ENCODE data around the gene SRGAP3. TPM values are rescaled to one million over a fixed set of nuclear protein-coding genes. Genes with fewer than 3 reads are reported as not detected.

Gene SRGAP3
- total RNA-seq, 1 experiment from 2014 or later: 0.27 TPM

GRCh38 chr3:9229325-9229724, 20.1 kb downstream of the SRGAP3 start:
- DNase-seq (ENCODE audit: extremely low read depth, low read depth): no peak

- DNase-seq (ENCODE audit: extremely low read depth, low read depth): no peak
These were observed 23.1 kb downstream of the SRGAP3 start for GRCh38 chr3:9226326-9226725.

GRCh38 chr3:9225268-9225667, 24.2 kb downstream of the SRGAP3 start:
- no peak for DNase-seq (ENCODE audit: extremely low read depth, low read depth)

DNA sequence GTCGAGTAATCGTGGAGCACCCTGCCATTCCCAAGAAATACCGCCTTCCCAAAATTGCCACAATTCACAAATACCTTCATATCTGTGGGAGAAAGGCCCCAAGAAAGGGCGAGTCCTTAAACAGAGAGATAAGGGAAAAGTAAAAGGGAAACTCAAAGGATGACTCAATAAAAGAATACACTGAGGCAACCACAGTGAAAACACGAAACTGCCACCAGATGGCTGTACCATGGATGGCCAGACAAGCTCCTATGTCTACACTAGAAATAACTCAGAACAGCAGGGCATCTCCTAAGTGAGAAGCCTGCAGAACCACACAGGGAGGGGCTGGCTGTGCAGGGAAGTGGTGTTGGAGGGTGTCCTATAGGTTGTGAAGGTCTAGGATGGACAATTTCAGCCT, 25.0 kb downstream of the SRGAP3 start:
- DNase-seq (ENCODE audit: extremely low read depth, low read depth): no peak

GRCh38 chr3:9223672-9224071, 25.8 kb downstream of the SRGAP3 start:
- no peak for DNase-seq (ENCODE audit: extremely low read depth, low read depth)

GRCh38 chr3:9222956-9223639, 26.3 kb downstream of the SRGAP3 start:
- no peak for DNase-seq (ENCODE audit: extremely low read depth, low read depth)

DNA sequence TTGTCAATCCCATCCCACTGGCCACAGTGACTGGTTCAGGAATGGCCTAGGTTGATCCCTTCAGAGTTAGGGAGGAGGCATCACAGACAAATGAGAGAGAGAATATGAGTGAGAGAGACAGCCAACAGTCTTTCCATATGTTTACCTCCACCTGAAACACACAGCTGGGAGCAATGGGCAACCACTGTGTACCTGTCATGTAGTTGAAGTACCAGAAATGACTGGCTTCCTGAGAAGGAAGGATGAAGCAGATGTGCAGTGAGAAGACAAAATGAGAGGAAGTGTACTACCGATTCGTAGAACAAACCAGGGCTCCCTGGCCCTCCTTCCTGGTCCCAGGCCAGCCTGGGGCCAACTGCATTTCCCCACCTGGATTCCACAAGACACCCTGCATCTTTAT, 27.4 kb downstream of the SRGAP3 start:
- DNase-seq (ENCODE audit: extremely low read depth, low read depth): no peak

DNA sequence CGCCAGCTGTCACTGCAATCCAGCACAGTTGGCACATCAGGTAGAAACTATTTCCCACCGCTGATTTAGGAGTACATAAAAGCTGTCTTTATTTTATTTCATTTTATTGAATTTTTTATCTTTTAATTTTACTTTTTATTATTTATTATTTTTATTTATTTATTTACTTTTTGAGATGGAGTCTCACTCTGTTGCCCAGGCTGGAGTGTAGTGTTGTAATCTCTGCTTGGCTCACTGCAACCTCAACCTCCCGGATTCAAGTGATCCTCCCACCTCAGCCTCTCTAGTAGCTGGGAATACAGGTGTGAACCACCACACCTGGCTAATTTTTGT, 31.0 kb downstream of the SRGAP3 start:
- no peak for DNase-seq (ENCODE audit: extremely low read depth, low read depth)

- DNase-seq (ENCODE audit: extremely low read depth, low read depth): no peak
These were observed 31.5 kb downstream of the SRGAP3 start for GRCh38 chr3:9217784-9218513.

DNA sequence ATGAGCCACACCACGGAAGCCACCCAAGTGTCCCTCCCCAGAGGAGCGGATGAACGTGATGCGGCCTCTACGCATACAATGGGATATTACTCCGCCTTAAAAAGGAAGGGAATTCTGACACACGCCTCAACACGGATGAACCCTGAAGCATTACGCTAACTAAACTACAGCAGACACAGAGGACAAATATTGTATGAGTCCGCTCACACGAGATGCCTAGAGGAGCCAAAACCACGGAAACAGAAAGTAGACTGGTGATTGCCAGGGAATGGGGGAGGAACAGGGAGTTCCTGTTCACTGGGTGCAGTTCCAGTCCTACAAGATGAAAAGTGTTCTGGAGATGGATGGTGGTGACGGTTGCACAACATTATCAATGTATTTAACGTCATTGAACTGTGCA, 32.7 kb downstream of the SRGAP3 start:
- no peak for DNase-seq (ENCODE audit: extremely low read depth, low read depth)

DNA sequence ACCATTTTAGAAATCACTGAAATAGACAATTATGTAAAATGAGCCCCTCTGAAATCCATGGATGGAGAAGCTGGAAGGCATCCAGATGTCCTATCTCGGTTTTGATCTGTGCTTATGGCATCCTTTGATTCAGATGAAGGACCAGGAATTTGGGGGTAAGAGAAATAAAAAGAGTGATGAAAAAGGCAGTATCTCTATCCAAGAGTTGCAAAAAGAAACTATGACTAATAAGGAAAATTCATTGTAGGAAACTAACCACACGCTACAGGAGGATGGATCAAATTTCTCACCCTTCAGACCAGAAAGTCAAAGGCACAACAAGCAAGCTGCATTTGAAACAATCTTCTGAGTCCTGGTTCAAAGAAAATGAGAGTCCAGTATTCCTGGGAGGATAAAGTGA, 34.8 kb downstream of the SRGAP3 start:
- DNase-seq (ENCODE audit: extremely low read depth, low read depth): no peak

- DNase-seq (ENCODE audit: extremely low read depth, low read depth): no peak
These were observed 35.3 kb downstream of the SRGAP3 start for GRCh38 chr3:9214185-9214584.

GRCh38 chr3:9213019-9213634, 36.3 kb downstream of the SRGAP3 start:
- DNase-seq (ENCODE audit: extremely low read depth, low read depth): no peak

DNA sequence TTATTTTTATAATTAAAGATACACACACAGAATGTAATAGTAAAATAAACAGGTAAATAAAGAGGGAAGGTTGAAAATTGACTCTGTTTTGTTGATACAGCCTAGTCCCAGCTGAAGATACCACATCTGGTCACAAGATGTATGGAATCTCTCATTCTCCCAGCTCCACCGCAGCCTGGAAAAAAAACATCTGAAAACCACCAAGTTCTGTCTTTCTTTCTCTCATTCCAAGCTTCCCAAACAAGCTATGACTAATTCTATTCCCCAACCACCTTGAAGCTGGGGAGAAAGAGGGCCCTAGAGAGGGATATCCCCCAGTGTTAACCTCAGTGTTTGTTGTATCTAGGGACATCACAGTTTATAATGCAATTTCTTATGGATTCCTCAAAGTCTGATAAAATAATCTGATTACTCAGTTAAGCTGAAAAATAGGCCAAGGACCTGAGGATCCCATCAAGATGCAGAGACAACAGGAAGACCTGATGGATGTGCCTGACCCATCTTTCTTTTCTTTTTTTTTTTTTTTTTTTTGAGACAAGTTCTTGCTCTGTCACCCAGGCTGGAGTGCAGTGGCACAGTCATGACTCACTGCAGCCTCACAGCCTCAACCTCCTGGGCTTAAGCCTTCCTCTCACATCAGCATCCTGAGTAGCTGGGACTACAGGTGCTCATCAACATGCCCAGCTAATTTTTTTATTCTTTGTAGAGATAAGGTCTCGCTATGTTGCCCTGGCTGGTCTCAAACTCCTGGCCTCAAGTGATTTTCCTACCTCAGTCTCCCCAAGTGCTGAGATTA, 38.1 kb downstream of the SRGAP3 start:
- no peak for DNase-seq (ENCODE audit: extremely low read depth, low read depth)

GRCh38 chr3:9209777-9210176, 39.7 kb downstream of the SRGAP3 start:
- no peak for DNase-seq (ENCODE audit: extremely low read depth, low read depth)

DNA sequence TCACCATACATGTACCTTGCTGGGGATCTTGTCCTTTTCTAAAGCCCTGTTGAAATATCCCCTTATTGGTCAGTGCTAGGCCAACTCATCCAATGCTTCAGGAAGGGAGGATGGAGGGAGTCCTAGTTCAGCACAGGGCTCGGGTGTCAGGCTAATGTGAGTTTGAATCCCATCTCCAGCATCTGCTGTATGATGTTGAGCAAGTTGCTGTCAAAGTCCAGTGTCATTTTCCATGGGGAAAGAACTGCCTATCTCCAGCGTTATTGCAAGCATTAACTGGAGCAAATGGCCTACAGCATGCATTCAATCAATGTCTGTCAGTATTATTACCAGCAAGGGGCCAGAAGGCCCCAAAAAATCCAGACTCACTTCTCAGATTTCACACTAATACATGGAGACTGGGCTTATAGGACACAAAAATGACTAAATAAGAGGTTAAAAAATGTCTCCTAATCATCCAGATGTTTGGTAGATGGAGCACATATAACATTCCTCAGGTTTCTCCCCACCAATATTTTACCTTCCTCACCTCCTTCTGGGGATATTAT, 40.8 kb downstream of the SRGAP3 start:
- no peak for DNase-seq (ENCODE audit: extremely low read depth, low read depth)

- DNase-seq (ENCODE audit: extremely low read depth, low read depth): no peak
These were observed 42.2 kb downstream of the SRGAP3 start for GRCh38 chr3:9207116-9207763.

- no peak for DNase-seq (ENCODE audit: extremely low read depth, low read depth)
These were observed 43.2 kb downstream of the SRGAP3 start for GRCh38 chr3:9206287-9206686.

DNA sequence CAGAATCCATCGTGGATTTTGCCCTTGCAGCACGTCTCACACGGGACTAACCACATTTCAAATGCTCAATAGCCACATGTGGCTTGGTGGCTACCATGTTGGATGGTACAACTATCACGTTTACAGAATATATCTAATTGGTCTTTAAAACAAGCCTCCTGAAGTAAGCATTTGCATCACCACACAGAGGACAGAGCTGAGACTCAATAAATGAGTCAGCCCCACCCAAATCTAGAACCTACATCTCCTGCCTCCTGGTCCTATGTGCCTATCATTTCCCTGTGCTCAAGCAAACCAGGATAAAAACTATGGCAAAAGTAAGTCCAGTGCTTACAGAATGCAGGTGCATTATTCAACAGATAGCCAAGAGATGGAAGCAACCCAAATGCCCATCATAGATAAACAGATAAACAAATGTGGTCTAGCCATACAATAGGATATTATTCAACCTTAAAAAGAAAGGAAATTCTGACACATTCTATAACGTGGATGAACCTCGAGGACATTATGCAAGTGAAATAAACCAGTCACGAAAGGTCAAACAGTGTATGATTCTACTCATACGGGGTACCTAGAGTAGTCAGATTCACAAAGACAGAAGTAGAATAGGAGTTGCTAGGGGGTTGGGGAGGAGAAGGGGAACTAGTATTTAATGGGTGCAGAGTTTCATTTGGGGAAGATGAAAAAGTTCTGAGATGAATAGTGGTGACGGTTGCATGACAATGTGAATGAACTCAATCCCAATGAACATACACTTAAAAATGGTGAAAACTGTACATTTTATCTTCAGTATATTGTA, 43.9 kb downstream of the SRGAP3 start:
- no peak for DNase-seq (ENCODE audit: extremely low read depth, low read depth)
